Thyroid gland (tissue), 4 donors: ENCODE measurements around the gene PIK3AP1. TPM values are rescaled to one million over a fixed set of nuclear protein-coding genes. Genes with fewer than 3 reads are reported as not detected.

Source experiments
- small RNA-seq: library from RNA; depleted of rRNA; stranded (forward); fragments of <200 nt; gene quantifications from one replicate; pipeline ENCODE3, GENCODE V24; 2016
- total RNA-seq, 4 donors: library from RNA; depleted of rRNA; stranded (reverse); fragments of >200 nt; gene quantifications; one replicate each; pipeline ENCODE4 v1.2.3, GENCODE V29; 2016

The PIK3AP1 gene
- total RNA-seq, 4 donors from 2014 or later: 8.6 to 13.9 (median 12.0) TPM

Small RNAs within 50 kb of the gene (small RNA-seq; reads per million reads assigned to genes)
- not detected for gene RNA5SP324
- gene RNU6-1274P: not detected

Other genes starting within 250 kb of the PIK3AP1 start
- 1 to 10 TPM in 3 of 4 donors, under 1 TPM in 1; 0.13 to 2.4 (median 1.8) TPM for gene TLL2, start 206.6 kb downstream of the PIK3AP1 start, total RNA-seq
- 100 to 1,000 TPM; 119 to 205 (median 151) TPM for gene TM9SF3, start 133.5 kb downstream of the PIK3AP1 start, total RNA-seq
- 10 to 100 TPM; 29.1 to 60.9 (median 42.4) TPM for gene LCOR, start 111.8 kb upstream of the PIK3AP1 start, total RNA-seq